Measurements from ENCODE around the gene GPR153.

DNA sequence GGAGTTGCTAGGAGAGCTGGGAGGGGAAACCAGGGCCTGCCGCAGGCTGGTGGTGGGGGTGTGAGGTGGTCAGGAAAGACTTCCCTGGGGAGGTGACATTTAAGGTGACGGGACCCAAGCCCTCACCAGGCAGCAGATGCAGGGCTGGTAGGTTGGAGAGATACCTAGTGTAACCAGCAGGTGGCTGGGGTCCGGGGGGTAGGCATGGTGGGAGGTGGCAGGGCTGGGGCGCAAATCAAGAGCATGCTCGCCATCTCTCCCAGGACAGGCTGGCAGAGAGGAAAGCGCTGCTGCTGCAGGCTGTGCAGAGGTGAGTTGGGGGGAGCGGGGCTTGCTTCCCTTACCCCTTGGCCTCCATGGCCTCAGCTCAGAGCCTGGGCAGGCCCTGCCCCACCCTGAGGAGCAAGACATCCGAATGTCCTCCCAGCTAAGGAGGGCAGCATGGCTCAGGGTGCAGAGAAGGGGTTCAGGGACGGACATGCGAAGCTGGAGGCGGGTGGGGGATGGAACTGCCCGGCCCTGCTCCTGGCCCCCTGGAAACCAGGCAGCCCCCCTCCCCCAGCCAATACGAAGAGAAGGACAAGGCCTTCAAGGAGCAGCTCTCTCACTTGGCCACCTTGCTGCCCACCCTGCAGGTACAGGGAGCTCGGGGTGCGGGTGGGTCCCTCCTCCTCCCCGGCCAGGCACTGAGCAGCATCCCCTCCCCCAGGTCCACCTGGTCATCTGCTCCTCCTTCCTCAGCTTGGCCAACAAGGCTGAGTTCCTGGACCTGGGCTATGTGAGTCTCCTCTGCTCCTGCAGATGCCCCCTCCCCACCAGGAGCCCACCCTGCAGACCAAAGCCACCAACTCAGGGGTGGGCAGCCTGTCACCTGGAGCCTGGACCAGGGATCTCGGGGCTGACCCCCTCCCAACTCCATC is 51.0 kb downstream of the GPR153 start:
- TF ChIP-seq, protein P1, sequence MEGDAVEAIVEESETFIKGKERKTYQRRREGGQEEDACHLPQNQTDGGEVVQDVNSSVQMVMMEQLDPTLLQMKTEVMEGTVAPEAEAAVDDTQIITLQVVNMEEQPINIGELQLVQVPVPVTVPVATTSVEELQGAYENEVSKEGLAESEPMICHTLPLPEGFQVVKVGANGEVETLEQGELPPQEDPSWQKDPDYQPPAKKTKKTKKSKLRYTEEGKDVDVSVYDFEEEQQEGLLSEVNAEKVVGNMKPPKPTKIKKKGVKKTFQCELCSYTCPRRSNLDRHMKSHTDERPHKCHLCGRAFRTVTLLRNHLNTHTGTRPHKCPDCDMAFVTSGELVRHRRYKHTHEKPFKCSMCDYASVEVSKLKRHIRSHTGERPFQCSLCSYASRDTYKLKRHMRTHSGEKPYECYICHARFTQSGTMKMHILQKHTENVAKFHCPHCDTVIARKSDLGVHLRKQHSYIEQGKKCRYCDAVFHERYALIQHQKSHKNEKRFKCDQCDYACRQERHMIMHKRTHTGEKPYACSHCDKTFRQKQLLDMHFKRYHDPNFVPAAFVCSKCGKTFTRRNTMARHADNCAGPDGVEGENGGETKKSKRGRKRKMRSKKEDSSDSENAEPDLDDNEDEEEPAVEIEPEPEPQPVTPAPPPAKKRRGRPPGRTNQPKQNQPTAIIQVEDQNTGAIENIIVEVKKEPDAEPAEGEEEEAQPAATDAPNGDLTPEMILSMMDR (IDR thresholded peaks at IDR 0.05): peak in 1 of 7 experiments; percentile 18
- no peak for TF ChIP-seq POLR2A (IDR thresholded peaks at IDR 0.05)
